Lower lobe of right lung (tissue), 2 donors: Measurements from ENCODE around the gene CCT3. TPM values are rescaled to one million over a fixed set of nuclear protein-coding genes. Genes with fewer than 3 reads are reported as not detected.

Experiments used
- ATAC-seq, 2 donors: fragments of 200-7000 bp; cut with Tn5 transposase; one replicate each; pipeline ENCODE4 v1.9.1; 2020 to 2022; ENCODE audit warnings: mild to moderate bottlenecking in 2 of 2, moderate library complexity in 2 of 2
- DNase-seq: peaks from one replicate; pipeline ENCODE4 v3.0.0-alpha.2; 2020
- H3K27ac ChIP-seq: fragments of 200-600 bp; one replicate; pipeline ENCODE4 v1.8.0; 2022
- H3K27me3 ChIP-seq: fragments of 200-600 bp; one replicate; pipeline ENCODE4 v1.8.0; 2022; ENCODE audit warnings: low read depth
- H3K36me3 ChIP-seq: fragments of 200-600 bp; one replicate; pipeline ENCODE4 v1.8.0; 2022; ENCODE audit warnings: mild to moderate bottlenecking
- H3K4me1 ChIP-seq: fragments of 200-600 bp; one replicate; pipeline ENCODE4 v1.8.0; 2022
- H3K4me3 ChIP-seq: fragments of 200-600 bp; one replicate; pipeline ENCODE4 v1.8.0; 2022; ENCODE audit warnings: mild to moderate bottlenecking
- H3K9me3 ChIP-seq: fragments of 200-600 bp; one replicate; pipeline ENCODE4 v1.8.0; 2022
- intact Hi-C: fragments of 100-400 bp; cut with DNase I; formaldehyde crosslinking; loops from one replicate; pipeline ENCODE4 v1.11.0; 2022
- total RNA-seq: library from RNA; stranded (reverse); fragmentation: NEBNext Ultra II Directional; extraction: Animal tissue kit (Norgen Biotek cat#: 25700); gene quantifications from one replicate; pipeline ENCODE4 v1.2.1, GENCODE V29; 2021
- TF ChIP-seq, protein P1 (sequence below): fragments of 200-600 bp; IDR thresholded peaks from one replicate; pipeline ENCODE4 v1.8.0; 2022; ENCODE audit warnings: antibody characterized with exemption, mild to moderate bottlenecking
- donor health status: DM: no; HTN: yes; CAD: no; lungs with severe emphysema.

Gene CCT3
- total RNA-seq, 1 donor from 2014 or later = 117 TPM

DNA sequence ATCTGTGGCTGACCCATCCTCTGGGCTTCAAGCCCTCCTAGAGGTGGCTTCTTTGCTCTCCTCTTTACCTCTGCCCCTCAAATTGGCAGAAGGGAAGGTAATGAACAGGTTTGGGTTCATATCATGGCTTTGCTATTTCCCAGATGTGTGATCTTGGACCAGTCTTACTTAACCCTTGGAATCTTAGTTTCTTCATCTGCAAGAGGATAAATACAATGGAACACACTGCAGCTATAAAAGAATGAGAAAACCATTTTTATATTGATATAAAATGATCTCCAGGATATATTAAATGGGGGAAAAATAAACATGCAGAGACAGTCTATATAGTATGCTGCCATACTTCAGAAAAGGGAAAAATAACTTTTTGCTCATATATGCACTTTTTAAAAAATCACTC lies 48.2 kb downstream of the CCT3 start:
- DNase-seq = no peak
- intact Hi-C loops = no loop called here
- H3K27ac ChIP-seq = no peak overlapping the region

DNA sequence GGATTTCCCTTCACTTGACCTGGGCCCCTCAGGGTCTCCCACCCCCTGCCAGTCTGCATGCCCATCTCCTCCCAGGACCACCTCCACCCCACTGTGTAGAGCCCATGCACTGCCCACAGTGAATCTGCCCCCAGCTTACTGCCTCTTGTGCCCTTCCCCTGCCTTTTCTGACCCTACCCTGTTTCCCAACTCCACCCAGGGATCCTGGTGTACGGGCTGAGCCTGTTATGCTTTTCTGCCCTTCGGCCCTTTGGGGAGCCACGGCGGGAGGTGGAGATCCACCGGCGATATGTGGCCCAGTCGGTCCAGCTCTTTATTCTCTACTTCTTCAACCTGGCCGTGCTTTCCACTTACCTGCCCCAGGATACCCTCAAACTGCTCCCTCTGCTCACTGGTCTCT lies 52.0 kb downstream of the CCT3 start:
- no peak for ATAC-seq
- Histone ChIP-seq H3K27me3 (no peaks in the 10 kb centered on the region), H3K4me3 (no peak overlapping the region), H3K9me3 (no peaks in the 10 kb centered on the region), H3K4me1 (peaks cover 21% of the 10 kb centered on the region), H3K36me3 (peaks cover 12% of the 10 kb centered on the region), H3K27ac (no peak overlapping the region)
- TF ChIP-seq, protein P1, sequence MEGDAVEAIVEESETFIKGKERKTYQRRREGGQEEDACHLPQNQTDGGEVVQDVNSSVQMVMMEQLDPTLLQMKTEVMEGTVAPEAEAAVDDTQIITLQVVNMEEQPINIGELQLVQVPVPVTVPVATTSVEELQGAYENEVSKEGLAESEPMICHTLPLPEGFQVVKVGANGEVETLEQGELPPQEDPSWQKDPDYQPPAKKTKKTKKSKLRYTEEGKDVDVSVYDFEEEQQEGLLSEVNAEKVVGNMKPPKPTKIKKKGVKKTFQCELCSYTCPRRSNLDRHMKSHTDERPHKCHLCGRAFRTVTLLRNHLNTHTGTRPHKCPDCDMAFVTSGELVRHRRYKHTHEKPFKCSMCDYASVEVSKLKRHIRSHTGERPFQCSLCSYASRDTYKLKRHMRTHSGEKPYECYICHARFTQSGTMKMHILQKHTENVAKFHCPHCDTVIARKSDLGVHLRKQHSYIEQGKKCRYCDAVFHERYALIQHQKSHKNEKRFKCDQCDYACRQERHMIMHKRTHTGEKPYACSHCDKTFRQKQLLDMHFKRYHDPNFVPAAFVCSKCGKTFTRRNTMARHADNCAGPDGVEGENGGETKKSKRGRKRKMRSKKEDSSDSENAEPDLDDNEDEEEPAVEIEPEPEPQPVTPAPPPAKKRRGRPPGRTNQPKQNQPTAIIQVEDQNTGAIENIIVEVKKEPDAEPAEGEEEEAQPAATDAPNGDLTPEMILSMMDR = no peak
- intact Hi-C loops = no loop called here
- DNase-seq = no peak

More for the DNA sequence above, 48.2 kb downstream of the CCT3 start:
- ATAC-seq = no peak
- peaks cover 13% of the 10 kb centered on the region for H3K4me1 ChIP-seq
- H3K27me3 ChIP-seq = no peaks in the 10 kb centered on the region
- H3K36me3 ChIP-seq = peaks cover 23% of the 10 kb centered on the region
- no peak overlapping the region for H3K4me3 ChIP-seq
- H3K9me3 ChIP-seq = no peaks in the 10 kb centered on the region
- TF ChIP-seq, protein P1 = no peak

DNA sequence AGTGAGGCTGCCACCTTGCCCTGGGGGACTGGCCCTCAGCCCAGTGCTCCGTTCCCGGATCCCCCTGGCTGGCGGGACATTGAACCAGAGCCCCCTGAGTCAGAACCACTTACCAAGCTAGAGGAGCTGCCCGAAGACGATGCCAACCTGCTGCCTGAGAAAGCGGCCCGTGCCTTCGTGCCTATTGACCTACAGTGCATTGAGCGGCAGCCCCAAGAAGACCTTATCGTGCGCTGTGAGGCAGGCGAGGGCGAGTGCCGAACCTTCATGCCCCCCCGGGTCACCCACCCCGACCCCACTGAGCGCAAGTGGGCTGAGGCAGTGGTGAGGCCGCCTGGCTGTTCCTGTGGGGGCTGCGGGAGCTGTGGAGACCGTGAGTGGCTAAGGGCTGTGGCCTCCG lies 52.7 kb downstream of the CCT3 start:
- no peak overlapping the region for H3K27ac ChIP-seq
- no peak overlapping the region for H3K4me3 ChIP-seq

DNA sequence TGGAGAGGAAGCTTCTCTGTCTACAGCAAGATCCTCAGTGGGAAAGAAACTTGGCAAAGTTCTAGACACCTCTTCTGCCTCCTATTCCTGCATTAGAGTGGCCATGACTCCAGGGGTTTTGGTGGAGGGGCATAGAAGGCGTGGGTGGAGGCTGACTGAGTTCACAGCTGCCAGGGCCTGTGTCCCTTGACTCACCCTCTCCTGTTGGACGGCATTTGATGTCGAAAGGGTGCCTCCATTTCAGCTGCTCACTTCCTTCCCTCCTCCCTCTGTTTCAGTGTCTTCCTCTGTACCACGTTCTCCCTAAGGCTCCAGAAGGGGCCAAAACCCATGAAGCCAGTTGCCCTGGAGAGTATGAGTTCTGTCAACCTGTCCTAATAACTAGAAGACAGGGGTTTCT lies 53.3 kb downstream of the CCT3 start:
- intact Hi-C loops = no loop called here
- DNase-seq = no peak
- TF ChIP-seq, protein P1 = no peak

More for the DNA sequence above, 52.7 kb downstream of the CCT3 start:
- Histone ChIP-seq H3K36me3 (peaks cover 12% of the 10 kb centered on the region), H3K27me3 (no peaks in the 10 kb centered on the region), H3K9me3 (no peaks in the 10 kb centered on the region), H3K4me1 (peaks cover 27% of the 10 kb centered on the region)
- no peak for ATAC-seq
- intact Hi-C loops = no loop called here
- DNase-seq = no peak
- TF ChIP-seq, protein P1 = no peak

DNA sequence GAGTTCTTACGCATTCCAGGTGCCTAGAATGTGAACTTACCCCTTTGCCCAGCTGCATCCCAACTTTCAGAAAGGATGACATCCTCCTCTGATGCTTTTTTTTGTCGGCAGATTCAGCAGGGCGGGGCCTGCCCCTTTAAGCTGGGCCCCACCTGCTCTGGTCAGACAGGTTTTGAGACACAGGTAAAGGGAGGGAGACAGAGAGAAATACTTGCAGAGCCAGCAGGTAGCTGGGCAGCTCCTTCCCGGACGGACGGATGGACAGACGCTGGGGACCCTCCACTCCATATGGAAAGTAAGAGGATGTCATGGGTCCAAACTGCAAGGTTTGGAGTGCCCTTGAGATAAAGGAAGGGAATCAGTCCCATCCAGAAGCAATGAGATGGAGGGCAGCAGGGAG lies 54.0 kb downstream of the CCT3 start, which contains the start of gene TMEM79:
TMEM79 (plus strand) TSS at position 214 of the 400 bp plus-strand sequence. CDS start 902 bp downstream, outside the sequence.
- TF ChIP-seq, protein P1 = no peak
- intact Hi-C loops = no loop called here
- Histone ChIP-seq H3K27me3 (no peaks in the 10 kb centered on the region), H3K36me3 (peaks cover 13% of the 10 kb centered on the region), H3K4me1 (peaks cover 27% of the 10 kb centered on the region), H3K9me3 (no peaks in the 10 kb centered on the region), H3K27ac (peak within 1 kb of the TSS; percentile 89), H3K4me3 (peak within 1 kb of the TSS; percentile 89)
- ATAC-seq (no peak), DNase-seq (no peak)

More for the DNA sequence above, 53.3 kb downstream of the CCT3 start:
- Histone ChIP-seq H3K36me3 (peaks cover 13% of the 10 kb centered on the region), H3K9me3 (no peaks in the 10 kb centered on the region), H3K27ac (no peak overlapping the region), H3K4me1 (peaks cover 27% of the 10 kb centered on the region), H3K27me3 (no peaks in the 10 kb centered on the region), H3K4me3 (no peak overlapping the region)
- no peak for ATAC-seq
